K562 (cell line): ENCODE measurements around the gene CPSF4L. TPM values are rescaled to one million over a fixed set of nuclear protein-coding genes. Genes with fewer than 3 reads are reported as not detected.

Source experiments
- MYNN ChIP-seq, 2 experiments: sonication (generic); formaldehyde crosslinking in 1 of 2; IDR thresholded peaks; 2 replicates each; pipeline versions ENCODE4 v1.5.0 to v1.6.1; 2016 to 2020; ENCODE audit warnings: antibody characterized with exemption in 1 of 2, missing genetic modification reagents in 1 of 2
- PRDM10 ChIP-seq: fragments of 450-650 bp; IDR thresholded peaks from 2 replicates; pipeline ENCODE4 v1.6.1; 2018; ENCODE audit not compliant: partially characterized antibody
- PURB ChIP-seq: sonication (generic); formaldehyde crosslinking; IDR thresholded peaks from 2 replicates; pipeline ENCODE4 v1.9.0; 2021; ENCODE audit warnings: low read depth, mild to moderate bottlenecking, missing genetic modification reagents
- RFX5 ChIP-seq: IDR thresholded peaks from 2 replicates; pipeline ENCODE4 v1.6.1; 2011; ENCODE audit warnings: low read depth, mild to moderate bottlenecking, improper control_type of control experiment, low read length
- SAFB2 ChIP-seq: fragments of 200-400 bp; formaldehyde crosslinking; IDR thresholded peaks from 2 replicates; pipeline ENCODE4 v1.6.1; 2018; ENCODE audit warnings: borderline replicate concordance, low read length, low read depth, moderate library complexity; ENCODE audit not compliant: severe bottlenecking
- SMAD3 ChIP-seq: fragments of 450-650 bp; formaldehyde crosslinking; conservative IDR thresholded peaks from 2 replicates; pipeline ENCODE4 v1.4.0; 2020; ENCODE audit warnings: mild to moderate bottlenecking
- TAF15 ChIP-seq: fragments of 200-400 bp; formaldehyde crosslinking; IDR thresholded peaks from 2 replicates; pipeline ENCODE4 v1.6.1; 2017; ENCODE audit warnings: mild to moderate bottlenecking, low read depth, low read length, moderate library complexity
- TCF7L2 ChIP-seq: fragments of 150-350 bp; IDR thresholded peaks from 2 replicates; pipeline ENCODE4 v1.6.1; 2016; ENCODE audit warnings: low read depth, mild to moderate bottlenecking, low read length, moderate library complexity
- TEAD2 ChIP-seq: fragments of 450-650 bp; IDR thresholded peaks from 2 replicates; pipeline ENCODE4 v1.6.1; 2016; ENCODE audit warnings: missing genetic modification characterization, control low read depth, missing compliant biosample characterization
- TFAM ChIP-seq: fragments of 250-450 bp; sonication (Bioruptor Pico); conservative IDR thresholded peaks from 2 replicates; pipeline ENCODE4 v1.5.0; 2021; ENCODE audit warnings: mild to moderate bottlenecking, moderate library complexity
- ZMIZ1 ChIP-seq, 2 experiments: fragments of 150-350 bp in 1 of 2; IDR thresholded peaks; 2 replicates each; pipeline ENCODE4 v1.6.1; 2012 to 2016; ENCODE audit warnings: low read depth in 2 of 2, low read length in 2 of 2, mild to moderate bottlenecking in 1 of 2, moderate library complexity in 1 of 2
- ZNF445 ChIP-seq: fragments of 250-450 bp; sonication (Bioruptor Pico); IDR thresholded peaks from 2 replicates; pipeline ENCODE4 v1.4.0; 2020; ENCODE audit warnings: low read depth, mild to moderate bottlenecking, moderate library complexity
- polyA plus RNA-seq, 8 experiments: library from polyadenylated mRNA; depleted of rRNA in 4 of 8; stranded (reverse) in 5 of 8; unstranded in 3 of 8; fragments of >200 nt; fragmentation: Nextera tagmentation in 2 of 8; fragmentation: Illumina TruSeq in 1 of 8; extraction: Ambion mirVana in 2 of 8; extraction: Trizol in 1 of 8; gene quantifications; 2 replicates each; pipeline versions ENCODE4 v1.2.1 to v1.2.3, GENCODE V29; 2011 to 2014; ENCODE audit warnings: inconsistent platforms in 1 of 8, missing spikeins in 1 of 8
- total RNA-seq, 7 experiments: library from RNA; depleted of rRNA in 6 of 7; stranded (reverse); fragments of >200 nt in 6 of 7; fragmentation: Illumina TruSeq in 2 of 7; extraction: Trizol in 2 of 7; gene quantifications; 2 replicates each; pipeline versions ENCODE4 v1.2.1 to v1.2.3, GENCODE V29; 2011 to 2021; ENCODE audit warnings: low replicate concordance in 1 of 7
- TF ChIP-seq, protein P1 (sequence below): sonication (generic); formaldehyde crosslinking; IDR thresholded peaks from 2 replicates; pipeline ENCODE4 v1.8.0; 2022; ENCODE audit warnings: mild to moderate bottlenecking, missing genetic modification reagents
- TF ChIP-seq, protein P2 (sequence below): sonication (generic); formaldehyde crosslinking; IDR thresholded peaks from 2 replicates; pipeline ENCODE4 v1.8.0; 2023; ENCODE audit warnings: missing genetic modification reagents, mild to moderate bottlenecking, borderline replicate concordance

CPSF4L gene
- total and polyA plus RNA-seq, 9 of the 15 experiments (the other 6 are each of a cell fraction or from before 2014, with no cell fraction given): not detected

GRCh38 chr17:73228748-73229236 lies 32.9 kb downstream of the CPSF4L start (continued):
- no peak for TF ChIP-seq PRDM10
- TF ChIP-seq TAF15: no peak
- no peak for TF ChIP-seq ZNF445 (CRISPR knock-in tag)
- no peak for TF ChIP-seq TFAM (CRISPR knock-in tag)
- no peak for TF ChIP-seq TEAD2 (tag)
- TF ChIP-seq, protein P1, sequence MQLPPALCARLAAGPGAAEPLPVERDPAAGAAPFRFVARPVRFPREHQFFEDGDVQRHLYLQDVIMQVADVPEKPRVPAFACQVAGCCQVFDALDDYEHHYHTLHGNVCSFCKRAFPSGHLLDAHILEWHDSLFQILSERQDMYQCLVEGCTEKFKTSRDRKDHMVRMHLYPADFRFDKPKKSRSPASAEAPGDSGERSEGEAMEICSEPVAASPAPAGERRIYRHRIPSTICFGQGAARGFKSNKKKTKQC (CRISPR knock-in tag): no peak
- TF ChIP-seq MYNN (IDR thresholded peaks at IDR 0.05): peak; percentile 96
- no peak for TF ChIP-seq MYNN (CRISPR knock-in tag; IDR thresholded peaks at IDR 0.05)
- TF ChIP-seq TCF7L2: no peak
- TF ChIP-seq PURB (CRISPR knock-in tag): no peak
- TF ChIP-seq SMAD3 (CRISPR knock-in tag): no peak
- no peak for TF ChIP-seq SAFB2
- TF ChIP-seq, protein P2, sequence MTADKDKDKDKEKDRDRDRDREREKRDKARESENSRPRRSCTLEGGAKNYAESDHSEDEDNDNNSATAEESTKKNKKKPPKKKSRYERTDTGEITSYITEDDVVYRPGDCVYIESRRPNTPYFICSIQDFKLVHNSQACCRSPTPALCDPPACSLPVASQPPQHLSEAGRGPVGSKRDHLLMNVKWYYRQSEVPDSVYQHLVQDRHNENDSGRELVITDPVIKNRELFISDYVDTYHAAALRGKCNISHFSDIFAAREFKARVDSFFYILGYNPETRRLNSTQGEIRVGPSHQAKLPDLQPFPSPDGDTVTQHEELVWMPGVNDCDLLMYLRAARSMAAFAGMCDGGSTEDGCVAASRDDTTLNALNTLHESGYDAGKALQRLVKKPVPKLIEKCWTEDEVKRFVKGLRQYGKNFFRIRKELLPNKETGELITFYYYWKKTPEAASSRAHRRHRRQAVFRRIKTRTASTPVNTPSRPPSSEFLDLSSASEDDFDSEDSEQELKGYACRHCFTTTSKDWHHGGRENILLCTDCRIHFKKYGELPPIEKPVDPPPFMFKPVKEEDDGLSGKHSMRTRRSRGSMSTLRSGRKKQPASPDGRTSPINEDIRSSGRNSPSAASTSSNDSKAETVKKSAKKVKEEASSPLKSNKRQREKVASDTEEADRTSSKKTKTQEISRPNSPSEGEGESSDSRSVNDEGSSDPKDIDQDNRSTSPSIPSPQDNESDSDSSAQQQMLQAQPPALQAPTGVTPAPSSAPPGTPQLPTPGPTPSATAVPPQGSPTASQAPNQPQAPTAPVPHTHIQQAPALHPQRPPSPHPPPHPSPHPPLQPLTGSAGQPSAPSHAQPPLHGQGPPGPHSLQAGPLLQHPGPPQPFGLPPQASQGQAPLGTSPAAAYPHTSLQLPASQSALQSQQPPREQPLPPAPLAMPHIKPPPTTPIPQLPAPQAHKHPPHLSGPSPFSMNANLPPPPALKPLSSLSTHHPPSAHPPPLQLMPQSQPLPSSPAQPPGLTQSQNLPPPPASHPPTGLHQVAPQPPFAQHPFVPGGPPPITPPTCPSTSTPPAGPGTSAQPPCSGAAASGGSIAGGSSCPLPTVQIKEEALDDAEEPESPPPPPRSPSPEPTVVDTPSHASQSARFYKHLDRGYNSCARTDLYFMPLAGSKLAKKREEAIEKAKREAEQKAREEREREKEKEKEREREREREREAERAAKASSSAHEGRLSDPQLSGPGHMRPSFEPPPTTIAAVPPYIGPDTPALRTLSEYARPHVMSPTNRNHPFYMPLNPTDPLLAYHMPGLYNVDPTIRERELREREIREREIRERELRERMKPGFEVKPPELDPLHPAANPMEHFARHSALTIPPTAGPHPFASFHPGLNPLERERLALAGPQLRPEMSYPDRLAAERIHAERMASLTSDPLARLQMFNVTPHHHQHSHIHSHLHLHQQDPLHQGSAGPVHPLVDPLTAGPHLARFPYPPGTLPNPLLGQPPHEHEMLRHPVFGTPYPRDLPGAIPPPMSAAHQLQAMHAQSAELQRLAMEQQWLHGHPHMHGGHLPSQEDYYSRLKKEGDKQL (CRISPR knock-in tag): no peak
- no peak; a peak in 1 of 4 replicates for TF ChIP-seq ZMIZ1 (IDR thresholded peaks at IDR 0.05; ENCODE audit: low read depth in 2 of 2, low read length in 2 of 2)
- 0 out of 2 replicates have a peak, but pooled peaks have one; percentile 17 for TF ChIP-seq RFX5
